WTC11 (cell line): ENCODE data around the gene RETREG3. TPM values are rescaled to one million over a fixed set of nuclear protein-coding genes. Genes with fewer than 3 reads are reported as not detected.

Source experiments
- ATAC-seq: fragments of 200-7000 bp; cut with Tn5 transposase; 2 replicates; pipeline ENCODE4 v1.10.0; 2021; ENCODE audit warnings: mild to moderate bottlenecking, moderate library complexity
- CTCF ChIA-PET: fragments of 300-600 bp; sonication (Branson Sonifier 250); formaldehyde crosslinking; loops from one replicate; lab custom pipeline; 2021; ENCODE audit warnings: antibody characterized with exemption; lab: Charles Lee
- POLR2A ChIA-PET: fragments of 350-600 bp; sonication (Branson Sonifier 250); formaldehyde crosslinking; loops from one replicate; lab custom pipeline; 2021; ENCODE audit warnings: antibody characterized with exemption; lab: Charles Lee
- DNase-seq: peaks from one replicate; pipeline ENCODE4 v3.0.0; 2021; ENCODE audit warnings: low spot score
- H3K27ac Mint-ChIP-seq: 2 replicates; pipeline ENCODE4 v1.8.0; 2021; ENCODE audit warnings: mixed read lengths
- H3K27me3 Mint-ChIP-seq: 2 replicates; pipeline ENCODE4 v1.8.0; 2021; ENCODE audit warnings: low read depth, mild to moderate bottlenecking, moderate library complexity, mixed read lengths
- H3K36me3 Mint-ChIP-seq: 2 replicates; pipeline ENCODE4 v1.8.0; 2021; ENCODE audit warnings: mixed read lengths
- H3K4me1 Mint-ChIP-seq: 2 replicates; pipeline ENCODE4 v1.8.0; 2022; ENCODE audit warnings: mixed read lengths
- H3K4me3 Mint-ChIP-seq: 2 replicates; pipeline ENCODE4 v1.8.0; 2021; ENCODE audit warnings: mild to moderate bottlenecking, moderate library complexity, mixed read lengths
- H3K9me3 Mint-ChIP-seq: 2 replicates; pipeline ENCODE4 v1.8.0; 2021; ENCODE audit warnings: mixed read lengths
- CBFB ChIP-seq: sonication (generic); formaldehyde crosslinking; IDR thresholded peaks from 2 replicates; pipeline ENCODE4 v1.8.1; 2022; ENCODE audit warnings: mild to moderate bottlenecking, low read depth, missing genetic modification reagents
- HMGA2 ChIP-seq: fragments of 250-450 bp; sonication (Bioruptor Pico); IDR thresholded peaks from 2 replicates; pipeline ENCODE4 v1.4.0; 2021; ENCODE audit warnings: mild to moderate bottlenecking, moderate library complexity
- KAT7 ChIP-seq: sonication (generic); formaldehyde crosslinking; IDR thresholded peaks from 2 replicates; pipeline ENCODE4 v1.8.1; 2023; ENCODE audit warnings: missing genetic modification reagents, mild to moderate bottlenecking, borderline replicate concordance
- MAX ChIP-seq: sonication (generic); formaldehyde crosslinking; IDR thresholded peaks from 2 replicates; pipeline ENCODE4 v1.8.0; 2022; ENCODE audit warnings: mild to moderate bottlenecking, missing genetic modification reagents
- MLX ChIP-seq: sonication (generic); formaldehyde crosslinking; IDR thresholded peaks from 2 replicates; pipeline ENCODE4 v1.8.1; 2023; ENCODE audit warnings: mild to moderate bottlenecking, missing genetic modification reagents, moderate library complexity
- NR1H2 ChIP-seq: sonication (generic); formaldehyde crosslinking; IDR thresholded peaks from 2 replicates; pipeline ENCODE4 v1.9.0; 2021; ENCODE audit warnings: mild to moderate bottlenecking, moderate library complexity, missing genetic modification reagents
- TP53 ChIP-seq: sonication (generic); formaldehyde crosslinking; IDR thresholded peaks from 2 replicates; pipeline ENCODE4 v1.8.1; 2023; ENCODE audit warnings: mild to moderate bottlenecking, missing genetic modification reagents
- USF1 ChIP-seq: sonication (generic); formaldehyde crosslinking; IDR thresholded peaks from 2 replicates; pipeline ENCODE4 v1.8.0; 2022; ENCODE audit warnings: mild to moderate bottlenecking, missing genetic modification reagents
- ZNF263 ChIP-seq: sonication (generic); formaldehyde crosslinking; IDR thresholded peaks from 2 replicates; pipeline ENCODE4 v1.8.1; 2022; ENCODE audit warnings: low read depth, mild to moderate bottlenecking, moderate library complexity, missing genetic modification reagents
- ZNF281 ChIP-seq: sonication (generic); formaldehyde crosslinking; IDR thresholded peaks from 2 replicates; pipeline ENCODE4 v1.8.0; 2023; ENCODE audit warnings: mild to moderate bottlenecking, missing genetic modification reagents
- ZNF671 ChIP-seq: fragments of 250-450 bp; sonication (Bioruptor Pico); IDR thresholded peaks from 2 replicates; pipeline ENCODE4 v1.8.0; 2021; ENCODE audit warnings: mild to moderate bottlenecking
- total RNA-seq: library from RNA; stranded (reverse); gene quantifications from 3 replicates; pipeline ENCODE4 v1.2.3, GENCODE V29; 2021
- TF ChIP-seq, protein P1 (sequence below): fragments of 250-450 bp; sonication (Bioruptor Pico); IDR thresholded peaks from 2 replicates; pipeline ENCODE4 v1.9.0; 2021; ENCODE audit warnings: mild to moderate bottlenecking
- TF ChIP-seq, protein P2 (sequence below): sonication (generic); formaldehyde crosslinking; IDR thresholded peaks from 2 replicates; pipeline ENCODE4 v1.8.1; 2022; ENCODE audit warnings: low read depth, mild to moderate bottlenecking, moderate library complexity, missing genetic modification reagents, borderline replicate concordance

Gene RETREG3
- total RNA-seq, 1 experiment from 2014 or later = 40.4 TPM

DNA sequence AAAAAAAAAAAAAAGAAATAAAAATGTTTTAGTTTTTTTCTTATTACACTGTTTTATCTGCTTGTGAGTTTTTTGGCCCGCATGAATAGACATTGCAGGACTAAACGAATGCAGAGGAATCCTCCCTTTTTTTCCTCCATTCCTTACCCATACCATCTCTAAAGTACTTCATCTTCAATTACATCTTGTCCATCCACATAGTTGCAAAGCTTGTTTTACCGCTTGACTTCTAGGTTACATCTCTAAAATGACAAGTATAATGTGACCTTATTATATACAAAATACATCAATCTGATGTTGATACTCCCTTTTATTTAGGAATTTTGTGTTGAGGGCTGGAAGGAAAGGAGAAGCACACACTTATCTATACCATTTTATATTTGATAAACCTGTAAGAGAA, 12.8 kb downstream of the RETREG3 start:
- H3K4me1 Mint-ChIP-seq = no peaks in the 10 kb centered on the region
- H3K27me3 Mint-ChIP-seq = no peaks in the 10 kb centered on the region
- TF ChIP-seq TP53 (CRISPR knock-in tag) (no peak), USF1 (CRISPR knock-in tag) (no peak)
- peaks cover 6% of the 10 kb centered on the region; the same call in 1 of the 2 replicates for H3K36me3 Mint-ChIP-seq
- CTCF ChIA-PET = interaction anchor here (1.0 kb wide), 1 partner anchor 13 kb away, joined by 3 read pairs; the partner anchor contains the start of genes RETREG3 and TUBG1
- DNase-seq = no peak
- ATAC-seq = no peak
- no peak overlapping the region for H3K4me3 Mint-ChIP-seq
- H3K9me3 Mint-ChIP-seq = no peaks in the 10 kb centered on the region
- POLR2A ChIA-PET = interaction anchor here (0.6 to 1.2 kb wide), 2 partner anchors 13 to 252 kb away, joined by 3 read pairs; partner anchors contain the start of gene RETREG3
- H3K27ac Mint-ChIP-seq = no peak overlapping the region

DNA sequence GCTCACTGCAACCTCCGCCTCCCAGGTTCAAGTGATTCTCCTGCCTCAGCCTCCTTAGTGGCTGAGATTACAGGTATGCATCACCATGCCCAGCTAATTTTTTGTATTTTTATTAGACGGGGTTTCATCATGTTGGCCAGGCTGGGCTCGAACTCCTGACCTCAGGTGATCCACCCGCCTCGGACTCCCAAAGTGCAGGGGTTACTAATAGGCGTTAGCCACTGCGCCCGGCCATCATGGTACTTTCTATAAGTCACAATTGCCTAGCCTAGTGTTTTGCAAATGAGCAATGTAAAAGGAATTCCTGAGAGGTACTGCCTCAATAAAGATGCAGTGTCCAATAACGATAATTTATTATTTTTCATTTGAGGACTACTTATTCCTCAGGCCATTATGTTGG, 17.8 kb downstream of the RETREG3 start:
- H3K4me3 Mint-ChIP-seq = no peak overlapping the region
- no peaks in the 10 kb centered on the region for H3K4me1 Mint-ChIP-seq
- H3K27ac Mint-ChIP-seq = no peak overlapping the region
- DNase-seq (no peak), ATAC-seq (no peak)
- ChIA-PET CTCF (interaction anchor here (0.6 to 1.0 kb wide), 2 partner anchors 10 to 13 kb away, joined by 3 to 7 read pairs; no protein-coding TSS in a partner anchor), POLR2A (no interaction called here)
- TF ChIP-seq MLX (CRISPR knock-in tag) = no peak
- TF ChIP-seq TP53 (CRISPR knock-in tag) = no peak
- TF ChIP-seq MAX (CRISPR knock-in tag) = no peak
- TF ChIP-seq ZNF263 (CRISPR knock-in tag) = no peak
- peaks cover 21% of the 10 kb centered on the region for H3K36me3 Mint-ChIP-seq
- H3K9me3 Mint-ChIP-seq = no peaks in the 10 kb centered on the region
- H3K27me3 Mint-ChIP-seq = no peaks in the 10 kb centered on the region

DNA sequence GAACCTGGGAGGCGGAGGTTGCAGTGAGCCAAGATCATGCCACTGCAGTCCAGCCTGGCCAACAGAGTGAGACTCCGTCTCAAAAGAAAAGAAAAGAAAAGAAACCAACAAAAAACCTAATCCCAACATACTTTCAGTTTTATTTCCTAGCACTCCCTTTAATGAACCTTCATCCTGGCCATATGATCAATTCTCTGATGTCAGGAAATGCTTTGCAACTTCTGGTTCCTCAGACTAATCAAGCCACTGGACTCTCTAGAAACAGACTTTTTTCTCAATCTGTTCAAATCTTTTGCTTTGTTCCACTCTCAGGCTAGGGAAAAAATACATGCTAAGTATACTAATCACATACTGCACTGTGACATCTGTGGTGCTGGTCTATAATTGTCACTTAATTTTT, 18.3 kb downstream of the RETREG3 start:
- Mint-ChIP-seq H3K4me1 (no peaks in the 10 kb centered on the region), H3K27me3 (no peaks in the 10 kb centered on the region), H3K4me3 (no peak overlapping the region), H3K27ac (no peak overlapping the region), H3K9me3 (no peaks in the 10 kb centered on the region), H3K36me3 (peaks cover 23% of the 10 kb centered on the region)
- TF ChIP-seq KAT7 (CRISPR knock-in tag) (no peak), USF1 (CRISPR knock-in tag) (no peak), HMGA2 (CRISPR knock-in tag) (no peak), ZNF671 (no peak), CBFB (CRISPR knock-in tag) (no peak), ZNF281 (no peak), TP53 (CRISPR knock-in tag) (no peak), NR1H2 (CRISPR knock-in tag) (no peak), MLX (CRISPR knock-in tag) (no peak), ZNF263 (CRISPR knock-in tag) (no peak)
- TF ChIP-seq, protein P1, sequence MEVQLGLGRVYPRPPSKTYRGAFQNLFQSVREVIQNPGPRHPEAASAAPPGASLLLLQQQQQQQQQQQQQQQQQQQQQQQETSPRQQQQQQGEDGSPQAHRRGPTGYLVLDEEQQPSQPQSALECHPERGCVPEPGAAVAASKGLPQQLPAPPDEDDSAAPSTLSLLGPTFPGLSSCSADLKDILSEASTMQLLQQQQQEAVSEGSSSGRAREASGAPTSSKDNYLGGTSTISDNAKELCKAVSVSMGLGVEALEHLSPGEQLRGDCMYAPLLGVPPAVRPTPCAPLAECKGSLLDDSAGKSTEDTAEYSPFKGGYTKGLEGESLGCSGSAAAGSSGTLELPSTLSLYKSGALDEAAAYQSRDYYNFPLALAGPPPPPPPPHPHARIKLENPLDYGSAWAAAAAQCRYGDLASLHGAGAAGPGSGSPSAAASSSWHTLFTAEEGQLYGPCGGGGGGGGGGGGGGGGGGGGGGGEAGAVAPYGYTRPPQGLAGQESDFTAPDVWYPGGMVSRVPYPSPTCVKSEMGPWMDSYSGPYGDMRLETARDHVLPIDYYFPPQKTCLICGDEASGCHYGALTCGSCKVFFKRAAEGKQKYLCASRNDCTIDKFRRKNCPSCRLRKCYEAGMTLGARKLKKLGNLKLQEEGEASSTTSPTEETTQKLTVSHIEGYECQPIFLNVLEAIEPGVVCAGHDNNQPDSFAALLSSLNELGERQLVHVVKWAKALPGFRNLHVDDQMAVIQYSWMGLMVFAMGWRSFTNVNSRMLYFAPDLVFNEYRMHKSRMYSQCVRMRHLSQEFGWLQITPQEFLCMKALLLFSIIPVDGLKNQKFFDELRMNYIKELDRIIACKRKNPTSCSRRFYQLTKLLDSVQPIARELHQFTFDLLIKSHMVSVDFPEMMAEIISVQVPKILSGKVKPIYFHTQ (CRISPR knock-in tag) = no peak
- TF ChIP-seq, protein P2, sequence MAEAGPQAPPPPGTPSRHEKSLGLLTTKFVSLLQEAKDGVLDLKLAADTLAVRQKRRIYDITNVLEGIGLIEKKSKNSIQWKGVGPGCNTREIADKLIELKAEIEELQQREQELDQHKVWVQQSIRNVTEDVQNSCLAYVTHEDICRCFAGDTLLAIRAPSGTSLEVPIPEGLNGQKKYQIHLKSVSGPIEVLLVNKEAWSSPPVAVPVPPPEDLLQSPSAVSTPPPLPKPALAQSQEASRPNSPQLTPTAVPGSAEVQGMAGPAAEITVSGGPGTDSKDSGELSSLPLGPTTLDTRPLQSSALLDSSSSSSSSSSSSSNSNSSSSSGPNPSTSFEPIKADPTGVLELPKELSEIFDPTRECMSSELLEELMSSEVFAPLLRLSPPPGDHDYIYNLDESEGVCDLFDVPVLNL (CRISPR knock-in tag) = no peak
- ATAC-seq (no peak), DNase-seq (no peak)
- ChIA-PET CTCF (no interaction called here), POLR2A (interaction anchor here (0.6 kb wide), 1 partner anchor 30 kb away, joined by 6 read pairs; no protein-coding TSS in a partner anchor)
